ENCODE measurements around the gene ATP2B3.

The ATP2B3 gene

DNA sequence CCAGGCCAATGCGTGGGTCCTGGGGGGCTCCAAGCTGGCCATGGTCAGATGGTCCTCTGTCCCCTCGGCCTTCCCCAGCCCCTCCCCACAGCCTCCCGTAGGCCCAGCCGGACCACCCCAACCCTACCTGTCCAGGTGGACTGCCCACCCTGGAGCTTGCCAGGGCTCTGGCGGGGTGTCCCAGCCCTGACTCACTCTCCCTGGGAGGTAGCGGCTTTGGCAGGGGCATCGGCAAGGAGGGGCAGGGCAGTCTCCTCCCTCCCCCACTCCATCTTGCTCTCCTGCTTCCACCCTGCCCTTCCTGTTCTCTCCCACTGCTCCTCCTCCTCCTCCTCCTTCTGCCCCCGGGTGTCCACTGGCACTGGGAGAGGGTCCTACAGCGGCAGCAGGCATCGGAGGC, 15.3 kb upstream of the ATP2B3 start:
- Histone ChIP-seq H3K9me2 (ENCODE audit: low read depth, low read length) (no peaks in the 10 kb centered on the region), H3K79me2 (ENCODE audit: insufficient read depth, low read length) (no peaks in the 10 kb centered on the region), H3K4me3 (ENCODE audit: low read depth, low read length, poor library complexity, severe bottlenecking) (no peak overlapping the region), H3K36me3 (ENCODE audit: insufficient read depth, low read length) (no peaks in the 10 kb centered on the region), H3K9ac (ENCODE audit: low read length) (no peak overlapping the region), H4K20me1 (ENCODE audit: insufficient read depth, low read length) (no peaks in the 10 kb centered on the region), H3K27me3 (ENCODE audit: insufficient read depth, low read length) (no peaks in the 10 kb centered on the region), H2AFZ (ENCODE audit: low read length) (no peak overlapping the region), H3F3A (ENCODE audit: insufficient read depth, low read length) (no peaks in the 10 kb centered on the region), H3K27ac (ENCODE audit: low read depth, low read length, poor library complexity, severe bottlenecking) (no peak overlapping the region), H3K4me2 (ENCODE audit: low read length) (no peak overlapping the region), H3K9me3 (ENCODE audit: low read length) (no peaks in the 10 kb centered on the region), H3K4me1 (ENCODE audit: insufficient read depth, low read length, severe bottlenecking) (no peaks in the 10 kb centered on the region)
- no peak for TF ChIP-seq EZH2 (IDR thresholded peaks at IDR 0.05; ENCODE audit: borderline replicate concordance, low read length)
- TF ChIP-seq, protein P1, sequence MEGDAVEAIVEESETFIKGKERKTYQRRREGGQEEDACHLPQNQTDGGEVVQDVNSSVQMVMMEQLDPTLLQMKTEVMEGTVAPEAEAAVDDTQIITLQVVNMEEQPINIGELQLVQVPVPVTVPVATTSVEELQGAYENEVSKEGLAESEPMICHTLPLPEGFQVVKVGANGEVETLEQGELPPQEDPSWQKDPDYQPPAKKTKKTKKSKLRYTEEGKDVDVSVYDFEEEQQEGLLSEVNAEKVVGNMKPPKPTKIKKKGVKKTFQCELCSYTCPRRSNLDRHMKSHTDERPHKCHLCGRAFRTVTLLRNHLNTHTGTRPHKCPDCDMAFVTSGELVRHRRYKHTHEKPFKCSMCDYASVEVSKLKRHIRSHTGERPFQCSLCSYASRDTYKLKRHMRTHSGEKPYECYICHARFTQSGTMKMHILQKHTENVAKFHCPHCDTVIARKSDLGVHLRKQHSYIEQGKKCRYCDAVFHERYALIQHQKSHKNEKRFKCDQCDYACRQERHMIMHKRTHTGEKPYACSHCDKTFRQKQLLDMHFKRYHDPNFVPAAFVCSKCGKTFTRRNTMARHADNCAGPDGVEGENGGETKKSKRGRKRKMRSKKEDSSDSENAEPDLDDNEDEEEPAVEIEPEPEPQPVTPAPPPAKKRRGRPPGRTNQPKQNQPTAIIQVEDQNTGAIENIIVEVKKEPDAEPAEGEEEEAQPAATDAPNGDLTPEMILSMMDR (IDR thresholded peaks at IDR 0.05; ENCODE audit: low read length), result no peak

DNA sequence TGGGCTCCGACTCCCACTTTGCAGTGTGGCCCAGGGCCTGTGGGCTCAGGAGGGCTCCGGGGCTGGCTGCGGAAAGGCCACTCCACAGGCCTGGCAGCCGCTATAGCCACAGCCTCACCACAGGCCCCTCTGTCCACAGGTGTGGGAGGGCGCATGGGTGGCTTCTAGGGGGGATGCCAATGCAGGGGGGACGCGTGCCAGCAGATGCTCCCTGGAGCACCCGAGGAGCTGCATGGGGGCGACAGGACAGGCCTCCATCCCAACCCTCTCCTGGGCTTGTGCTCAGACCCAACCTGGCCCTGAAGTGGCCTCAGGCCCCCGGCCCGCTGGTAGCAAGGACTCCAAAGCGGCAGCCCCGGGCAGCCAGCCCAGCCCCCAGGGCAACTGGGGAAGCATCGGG, 14.6 kb upstream of the ATP2B3 start:
- no peak overlapping the region for H2AFZ ChIP-seq (ENCODE audit: low read length)
- no peaks in the 10 kb centered on the region for H3F3A ChIP-seq (ENCODE audit: insufficient read depth, low read length)
- H3K4me3 ChIP-seq (ENCODE audit: low read depth, low read length, poor library complexity, severe bottlenecking), result no peak overlapping the region
- H4K20me1 ChIP-seq (ENCODE audit: insufficient read depth, low read length), result no peaks in the 10 kb centered on the region
- H3K79me2 ChIP-seq (ENCODE audit: insufficient read depth, low read length), result no peaks in the 10 kb centered on the region
- H3K9me3 ChIP-seq (ENCODE audit: low read length), result no peaks in the 10 kb centered on the region
- H3K9me2 ChIP-seq (ENCODE audit: low read depth, low read length), result no peaks in the 10 kb centered on the region
- H3K4me2 ChIP-seq (ENCODE audit: low read length), result no peak overlapping the region
- H3K27me3 ChIP-seq (ENCODE audit: insufficient read depth, low read length), result no peaks in the 10 kb centered on the region
- TF ChIP-seq, protein P1 (IDR thresholded peaks at IDR 0.05; ENCODE audit: low read length), result no peak
- no peak for TF ChIP-seq EZH2 (IDR thresholded peaks at IDR 0.05; ENCODE audit: borderline replicate concordance, low read length)
- H3K36me3 ChIP-seq (ENCODE audit: insufficient read depth, low read length), result no peaks in the 10 kb centered on the region
- no peak overlapping the region for H3K9ac ChIP-seq (ENCODE audit: low read length)
- H3K4me1 ChIP-seq (ENCODE audit: insufficient read depth, low read length, severe bottlenecking), result no peaks in the 10 kb centered on the region
- H3K27ac ChIP-seq (ENCODE audit: low read depth, low read length, poor library complexity, severe bottlenecking), result no peak overlapping the region

- Histone ChIP-seq H3K36me3 (ENCODE audit: insufficient read depth, low read length) (no peaks in the 10 kb centered on the region), H3K79me2 (ENCODE audit: insufficient read depth, low read length) (no peaks in the 10 kb centered on the region), H3K27me3 (ENCODE audit: insufficient read depth, low read length) (no peaks in the 10 kb centered on the region), H3K9ac (ENCODE audit: low read length) (no peak overlapping the region), H3K4me3 (ENCODE audit: low read depth, low read length, poor library complexity, severe bottlenecking) (no peak overlapping the region), H3K27ac (ENCODE audit: low read depth, low read length, poor library complexity, severe bottlenecking) (no peak overlapping the region), H3K4me2 (ENCODE audit: low read length) (no peak overlapping the region), H3K9me3 (ENCODE audit: low read length) (no peaks in the 10 kb centered on the region), H4K20me1 (ENCODE audit: insufficient read depth, low read length) (no peaks in the 10 kb centered on the region), H3K9me2 (ENCODE audit: low read depth, low read length) (no peaks in the 10 kb centered on the region), H3K4me1 (ENCODE audit: insufficient read depth, low read length, severe bottlenecking) (no peaks in the 10 kb centered on the region), H2AFZ (ENCODE audit: low read length) (no peak overlapping the region), H3F3A (ENCODE audit: insufficient read depth, low read length) (no peaks in the 10 kb centered on the region)
- TF ChIP-seq EZH2 (IDR thresholded peaks at IDR 0.05; ENCODE audit: borderline replicate concordance, low read length), result no peak
- TF ChIP-seq, protein P1 (IDR thresholded peaks at IDR 0.05; ENCODE audit: low read length), result no peak
Observed at GRCh38 chrX:153504445-153505016, 12.9 kb upstream of the ATP2B3 start.

Data from OCI-LY1 (cell line).